ES-I3 (cell line): ENCODE results near the gene EEPD1.

Source experiments
- H3K36me3 ChIP-seq: 2 replicates; pipeline ENCODE4 v1.6.1; 2013; ENCODE audit warnings: mild to moderate bottlenecking, low read length, control low read depth, moderate library complexity; ENCODE audit not compliant: insufficient read depth
- H3K4me1 ChIP-seq: 2 replicates; pipeline ENCODE4 v1.6.1; 2013; ENCODE audit warnings: mild to moderate bottlenecking, control low read depth, low read length; ENCODE audit not compliant: insufficient read depth
- H3K9ac ChIP-seq: 2 replicates; pipeline ENCODE4 v1.6.1; 2013; ENCODE audit warnings: low read depth, mild to moderate bottlenecking, low read length, moderate library complexity
- H3K9me3 ChIP-seq: 2 replicates; pipeline ENCODE4 v1.6.1; 2013; ENCODE audit warnings: mild to moderate bottlenecking, low read length, moderate library complexity; ENCODE audit not compliant: control insufficient read depth, insufficient read depth

The EEPD1 gene

GRCh38 chr7:36185092-36185491, 32.0 kb downstream of the EEPD1 start:
- no peaks in the 10 kb centered on the region for H3K4me1 ChIP-seq
- no peak overlapping the region for H3K9ac ChIP-seq
- H3K36me3 ChIP-seq, result no peaks in the 10 kb centered on the region
- H3K9me3 ChIP-seq, result no peaks in the 10 kb centered on the region

GRCh38 chr7:36185756-36186155, 32.7 kb downstream of the EEPD1 start:
- Histone ChIP-seq H3K9me3 (no peaks in the 10 kb centered on the region), H3K4me1 (no peaks in the 10 kb centered on the region), H3K36me3 (no peaks in the 10 kb centered on the region), H3K9ac (no peak overlapping the region)

- Histone ChIP-seq H3K9me3 (no peaks in the 10 kb centered on the region), H3K36me3 (no peaks in the 10 kb centered on the region), H3K9ac (no peak overlapping the region), H3K4me1 (no peaks in the 10 kb centered on the region)
Measured at GRCh38 chr7:36186359-36187121, 33.5 kb downstream of the EEPD1 start.

- Histone ChIP-seq H3K9me3 (no peaks in the 10 kb centered on the region), H3K9ac (no peak overlapping the region), H3K4me1 (no peaks in the 10 kb centered on the region), H3K36me3 (no peaks in the 10 kb centered on the region)
Measured at GRCh38 chr7:36188266-36188665, 35.2 kb downstream of the EEPD1 start.

GRCh38 chr7:36188906-36189305, 35.9 kb downstream of the EEPD1 start:
- H3K36me3 ChIP-seq, result no peaks in the 10 kb centered on the region
- no peaks in the 10 kb centered on the region for H3K4me1 ChIP-seq
- H3K9ac ChIP-seq, result no peak overlapping the region
- H3K9me3 ChIP-seq, result no peaks in the 10 kb centered on the region

- no peak overlapping the region for H3K9ac ChIP-seq
- no peaks in the 10 kb centered on the region for H3K36me3 ChIP-seq
- H3K9me3 ChIP-seq, result peaks cover under 1% of the 10 kb centered on the region; the same call in 1 of the 2 replicates
- no peaks in the 10 kb centered on the region for H3K4me1 ChIP-seq
Measured at GRCh38 chr7:36190447-36191291, 37.6 kb downstream of the EEPD1 start.

- H3K9me3 ChIP-seq, result peaks cover 2% of the 10 kb centered on the region; the same call in 1 of the 2 replicates
- H3K9ac ChIP-seq, result no peak overlapping the region
- no peaks in the 10 kb centered on the region for H3K4me1 ChIP-seq
- H3K36me3 ChIP-seq, result no peaks in the 10 kb centered on the region
Measured at GRCh38 chr7:36191292-36191920, 38.4 kb downstream of the EEPD1 start.

GRCh38 chr7:36192053-36192824, 39.2 kb downstream of the EEPD1 start:
- H3K9ac ChIP-seq, result no peak overlapping the region
- no peaks in the 10 kb centered on the region for H3K36me3 ChIP-seq
- peaks cover 2% of the 10 kb centered on the region; the same call in 1 of the 2 replicates for H3K9me3 ChIP-seq
- no peaks in the 10 kb centered on the region for H3K4me1 ChIP-seq

- Histone ChIP-seq H3K9me3 (peaks cover 2% of the 10 kb centered on the region; the same call in 1 of the 2 replicates), H3K36me3 (no peaks in the 10 kb centered on the region), H3K4me1 (no peaks in the 10 kb centered on the region), H3K9ac (no peak overlapping the region)
Measured at GRCh38 chr7:36192877-36193276, 39.8 kb downstream of the EEPD1 start.

- Histone ChIP-seq H3K4me1 (no peaks in the 10 kb centered on the region), H3K9me3 (peaks cover 2% of the 10 kb centered on the region; the same call in 1 of the 2 replicates), H3K36me3 (no peaks in the 10 kb centered on the region), H3K9ac (no peak overlapping the region)
Measured at GRCh38 chr7:36198854-36199266, 45.8 kb downstream of the EEPD1 start.

- Histone ChIP-seq H3K4me1 (no peaks in the 10 kb centered on the region), H3K36me3 (no peaks in the 10 kb centered on the region), H3K9me3 (peaks cover 2% of the 10 kb centered on the region; the same call in 1 of the 2 replicates), H3K9ac (no peak overlapping the region)
Measured at GRCh38 chr7:36199329-36199728, 46.3 kb downstream of the EEPD1 start.

GRCh38 chr7:36201122-36201723, 48.2 kb downstream of the EEPD1 start:
- Histone ChIP-seq H3K9me3 (no peaks in the 10 kb centered on the region), H3K4me1 (no peaks in the 10 kb centered on the region)

GRCh38 chr7:36202398-36202797, 49.3 kb downstream of the EEPD1 start:
- Histone ChIP-seq H3K9me3 (no peaks in the 10 kb centered on the region), H3K36me3 (no peaks in the 10 kb centered on the region), H3K9ac (no peak overlapping the region), H3K4me1 (no peaks in the 10 kb centered on the region)

More at GRCh38 chr7:36201122-36201723, 48.2 kb downstream of the EEPD1 start:
- no peaks in the 10 kb centered on the region for H3K36me3 ChIP-seq
- no peak overlapping the region for H3K9ac ChIP-seq
